NCI-H345 treated with DMSO at 0.1 percent for 48 hours (cell line): Measurements from ENCODE around the gene STXBP4.
"Not testable (repeated sequence)": the region's sequence is repeated elsewhere in the genome, so short reads cannot be mapped to it uniquely, and the experiment has no call there.

Source experiments
- DNase-seq: peaks from one replicate; lab custom pipeline; 2025; ENCODE audit not compliant: unreplicated experiment; lab: John Stamatoyannopoulos, UW

Gene STXBP4

DNA sequence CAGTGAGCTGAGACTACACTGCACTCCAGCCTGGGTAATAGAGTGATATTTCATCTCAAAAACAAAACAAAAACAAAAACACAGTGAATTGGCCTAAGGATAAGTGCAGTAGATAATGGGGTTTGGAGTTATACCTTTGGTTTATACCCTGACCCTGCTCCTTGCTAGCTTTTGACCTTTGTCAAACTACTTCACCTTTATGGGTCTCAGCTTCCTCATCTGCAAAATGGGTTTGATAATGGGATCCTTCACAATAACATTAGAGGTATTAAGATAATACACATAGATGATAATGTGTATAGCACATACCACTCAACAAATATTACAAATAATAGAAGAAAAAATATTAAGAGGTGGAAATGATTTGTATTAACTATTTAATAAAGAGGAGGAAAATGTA lies 85.9 kb downstream of the STXBP4 start:
- no peak for DNase-seq

DNA sequence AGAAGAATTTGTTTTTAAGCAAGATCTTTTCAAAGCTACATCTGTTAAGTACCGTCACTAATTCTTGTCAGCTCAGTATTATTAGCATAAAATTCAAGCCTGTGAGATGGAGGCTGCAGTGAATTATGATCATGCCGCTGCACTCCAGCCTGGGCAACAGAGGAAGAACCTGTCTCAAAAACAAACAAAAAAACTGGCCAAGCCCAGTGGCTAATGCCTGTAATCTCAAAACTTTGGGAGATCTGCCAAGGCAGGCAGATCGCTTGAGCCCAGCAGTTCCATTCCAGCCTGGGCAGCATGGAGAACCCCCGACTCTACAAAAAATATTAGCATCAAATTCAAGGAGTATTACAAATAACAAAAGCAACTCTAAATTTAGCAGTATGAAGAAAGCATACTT lies 88.0 kb downstream of the STXBP4 start:
- no peak for DNase-seq

DNA sequence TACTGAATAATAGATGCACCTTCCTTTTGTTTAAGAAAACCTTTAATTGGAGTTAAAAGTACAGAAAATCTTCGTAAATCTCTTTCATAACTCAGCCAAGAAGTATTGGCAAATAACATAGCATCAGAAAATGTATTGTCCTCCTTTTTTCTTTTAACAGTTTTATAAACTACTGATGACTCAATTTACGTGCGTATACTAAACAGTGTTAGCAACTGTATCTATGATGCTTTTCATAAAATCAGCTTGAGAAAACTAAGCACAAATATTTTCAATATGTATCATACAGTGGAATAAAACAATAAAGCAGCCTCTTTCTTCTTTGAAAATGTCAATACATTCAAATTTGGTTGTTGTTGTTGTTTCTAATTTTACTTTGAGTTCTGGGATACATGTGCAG lies 88.6 kb downstream of the STXBP4 start:
- no peak for DNase-seq

DNA sequence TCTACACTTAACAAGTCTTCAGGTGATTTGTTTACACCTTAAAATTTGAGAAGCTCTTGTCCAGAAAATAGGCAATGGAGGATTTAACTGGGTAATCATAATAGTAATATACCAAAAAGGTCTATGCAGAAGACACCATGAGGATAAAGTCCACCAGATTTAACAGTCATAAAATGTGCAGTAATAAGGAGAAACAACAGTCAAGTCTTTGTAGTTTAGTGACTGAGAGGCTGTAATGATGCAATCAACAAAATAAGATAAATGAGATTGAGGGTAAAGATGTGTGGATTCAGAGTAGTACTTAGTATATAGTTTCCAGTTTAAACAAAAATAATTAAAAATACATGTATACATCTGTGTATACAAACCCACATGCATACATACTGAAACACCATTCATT lies 91.2 kb downstream of the STXBP4 start:
- no peak for DNase-seq

DNA sequence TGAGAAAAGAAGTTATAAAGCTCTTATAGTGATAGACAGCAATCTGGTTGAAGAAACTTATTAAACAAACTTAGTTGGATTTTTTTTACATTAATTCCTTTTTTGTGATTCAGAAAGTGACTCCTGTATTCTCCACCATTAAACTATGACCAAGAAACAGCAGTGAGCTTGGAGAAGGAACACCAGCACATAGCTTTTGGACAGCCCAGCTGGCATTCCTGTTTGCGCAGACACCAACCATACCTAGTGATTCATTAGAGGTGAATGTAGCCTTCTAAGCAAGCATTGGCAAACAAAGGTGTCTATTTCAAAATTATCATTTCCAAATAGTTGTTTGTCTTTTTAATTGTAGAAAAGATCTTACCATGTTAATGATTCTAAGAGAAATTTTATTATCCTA lies 94.4 kb downstream of the STXBP4 start:
- DNase-seq = no peak

DNA sequence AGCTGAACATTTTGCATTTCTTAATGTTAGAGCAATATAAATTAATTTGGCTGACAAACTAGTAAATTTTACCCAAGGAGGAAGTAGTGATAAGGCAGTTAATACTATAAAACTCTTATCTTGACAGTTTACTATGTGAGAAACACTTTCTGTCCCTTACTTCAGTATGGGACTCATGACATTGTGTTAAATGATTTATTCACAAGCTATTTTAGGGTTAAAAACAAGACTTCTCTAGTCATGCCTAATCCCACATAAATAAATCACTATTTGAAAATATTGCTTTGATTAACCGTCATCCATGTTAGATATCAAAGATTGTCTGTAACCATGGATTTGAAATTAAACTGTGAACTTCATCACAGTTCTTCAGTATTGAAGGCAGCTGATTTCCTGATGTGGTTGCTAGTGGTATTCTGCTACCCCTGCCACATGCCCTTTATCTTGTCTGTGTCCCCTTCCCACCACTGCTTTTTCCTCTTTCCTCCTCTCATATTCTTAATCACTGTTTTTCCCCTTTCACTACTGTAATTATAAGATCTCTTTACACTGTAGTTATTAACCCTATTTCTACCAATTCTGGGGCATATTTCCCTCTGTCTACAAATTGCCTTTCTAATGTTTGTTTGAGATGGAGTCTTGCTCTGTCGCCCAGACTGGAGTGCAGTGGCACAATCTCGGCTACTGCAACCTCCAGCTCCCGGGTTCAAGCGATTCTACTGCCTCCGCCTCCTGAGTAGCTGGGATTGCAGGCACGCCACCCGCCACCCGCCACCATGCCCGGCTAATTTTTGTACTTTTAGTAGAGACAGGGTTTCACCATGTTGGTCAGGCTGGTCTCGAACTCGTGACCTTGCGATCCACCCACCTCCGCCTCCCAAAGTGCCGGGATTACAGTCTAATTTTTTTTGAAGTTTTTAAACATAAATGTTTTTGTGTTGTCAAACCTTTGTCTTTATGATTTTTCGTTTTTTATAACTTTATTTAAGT lies 95.6 kb downstream of the STXBP4 start:
- DNase-seq = no peak

DNA sequence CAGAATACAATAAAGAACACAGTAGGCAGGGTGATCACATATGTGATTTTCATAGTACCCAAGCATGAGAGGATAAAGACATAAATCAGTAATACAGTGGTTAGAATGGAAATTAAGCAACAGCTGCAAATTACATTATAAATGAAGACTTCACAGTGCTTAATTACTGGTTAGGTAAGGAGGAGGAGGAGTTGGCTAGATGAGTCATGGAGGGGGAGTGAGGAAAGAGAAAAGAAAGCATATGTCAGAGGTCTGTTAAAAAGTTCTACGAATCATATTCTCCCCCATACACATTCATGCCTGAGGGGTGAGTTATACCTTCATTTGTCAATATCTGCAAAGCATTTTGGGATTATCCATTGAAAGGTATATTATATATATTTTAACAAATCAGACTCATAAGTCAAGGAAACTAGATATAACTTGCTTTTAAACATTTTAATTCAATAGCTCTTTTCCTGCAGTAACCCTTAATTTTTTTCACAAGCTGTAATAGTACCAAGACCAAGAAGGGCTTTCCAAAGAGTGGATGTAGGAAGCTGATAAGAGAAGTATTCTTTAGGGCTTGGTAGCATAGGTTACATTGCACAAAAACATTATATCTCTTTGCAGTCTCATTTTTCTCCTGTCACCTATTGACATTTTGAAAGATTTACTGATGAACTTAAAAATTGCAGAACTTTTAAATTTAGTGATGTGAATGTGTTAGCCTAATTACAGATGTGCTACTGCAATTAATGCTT lies 99.3 kb downstream of the STXBP4 start:
- DNase-seq = no peak

DNA sequence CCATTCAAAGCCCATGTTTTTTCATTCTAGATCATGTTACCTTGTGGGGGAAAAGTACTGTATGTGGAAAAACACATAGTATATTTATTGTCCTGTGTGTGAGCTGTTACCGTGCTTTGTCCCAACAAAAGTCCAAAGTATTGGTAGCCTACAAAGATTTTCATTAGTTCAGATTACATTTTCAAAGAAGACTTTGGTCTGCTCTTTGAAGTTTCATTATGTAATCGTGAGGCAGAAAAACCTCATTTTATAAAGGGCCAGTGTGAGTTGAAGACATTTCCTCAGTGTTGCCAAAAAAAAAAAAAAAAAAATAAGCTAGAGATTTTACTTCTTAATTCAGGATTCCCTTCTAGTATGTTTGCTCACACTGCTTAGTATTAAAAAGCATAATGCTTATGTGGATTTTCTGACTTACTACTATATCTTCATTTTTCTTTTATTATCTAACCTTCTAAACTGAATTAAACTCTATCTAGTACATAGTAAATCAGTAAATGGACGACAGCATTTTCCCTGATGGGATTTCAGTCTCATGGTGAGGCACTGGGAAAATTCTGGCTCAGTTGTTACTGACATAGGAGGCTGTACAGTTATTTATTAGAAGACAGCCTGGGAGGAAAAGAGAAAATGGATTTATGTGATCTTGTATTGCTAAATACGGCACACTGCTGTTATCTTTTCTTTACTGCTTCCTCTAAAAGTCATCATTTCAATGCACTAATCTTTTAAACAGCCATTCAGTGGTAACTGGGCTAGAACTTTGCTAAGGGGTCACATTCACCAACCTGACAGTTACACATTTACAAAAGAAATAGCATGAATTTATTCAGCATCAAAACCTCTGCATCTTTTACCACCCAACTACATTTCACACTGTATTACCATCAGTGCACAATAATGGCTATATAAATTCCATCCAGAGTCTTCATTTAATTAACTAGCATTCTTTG lies 100.6 kb downstream of the STXBP4 start:
- DNase-seq = no peak

DNA sequence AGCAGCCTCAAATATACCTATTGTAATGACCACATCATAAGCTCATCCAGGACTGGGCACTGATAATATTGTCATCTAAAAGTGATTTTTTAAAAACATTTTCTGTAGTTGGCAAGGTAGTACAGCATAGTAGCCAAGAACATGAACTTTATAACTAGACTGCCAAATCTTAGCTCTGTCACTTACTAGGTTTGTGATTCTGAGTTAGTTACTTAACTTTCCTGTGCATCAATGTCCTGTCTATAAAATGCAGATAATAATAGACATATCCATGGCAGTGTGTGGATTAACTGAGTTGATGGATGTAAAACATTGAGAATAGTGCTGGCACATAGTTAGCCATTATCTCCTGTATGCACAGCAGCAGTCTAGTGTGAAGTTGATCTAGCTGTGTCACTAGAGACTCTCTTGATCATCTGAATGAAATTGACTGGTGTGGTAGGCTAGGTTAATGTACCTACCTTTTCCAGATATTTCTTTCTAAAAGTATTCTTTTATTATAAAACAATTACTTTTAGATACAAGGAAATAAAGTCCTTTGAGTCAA lies 101.5 kb downstream of the STXBP4 start:
- DNase-seq = no peak

DNA sequence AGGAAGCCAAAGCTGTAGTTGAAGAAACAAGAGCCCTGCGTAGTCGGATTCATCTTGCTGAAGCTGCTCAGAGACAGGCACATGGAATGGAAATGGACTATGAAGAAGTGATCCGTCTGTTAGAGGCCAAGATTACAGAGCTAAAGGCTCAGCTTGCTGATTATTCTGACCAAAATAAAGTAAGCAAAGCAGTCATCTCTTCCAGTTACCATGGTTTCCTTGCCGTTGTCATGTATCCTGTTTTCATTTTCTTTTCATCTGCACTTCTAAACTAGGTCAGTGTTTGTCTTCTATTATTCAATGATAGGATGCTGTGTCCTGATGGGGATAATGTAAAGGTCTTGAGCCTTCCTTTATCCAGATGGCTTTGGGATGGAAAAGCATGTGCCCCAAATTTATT lies 104.3 kb downstream of the STXBP4 start:
- no peak for DNase-seq

DNA sequence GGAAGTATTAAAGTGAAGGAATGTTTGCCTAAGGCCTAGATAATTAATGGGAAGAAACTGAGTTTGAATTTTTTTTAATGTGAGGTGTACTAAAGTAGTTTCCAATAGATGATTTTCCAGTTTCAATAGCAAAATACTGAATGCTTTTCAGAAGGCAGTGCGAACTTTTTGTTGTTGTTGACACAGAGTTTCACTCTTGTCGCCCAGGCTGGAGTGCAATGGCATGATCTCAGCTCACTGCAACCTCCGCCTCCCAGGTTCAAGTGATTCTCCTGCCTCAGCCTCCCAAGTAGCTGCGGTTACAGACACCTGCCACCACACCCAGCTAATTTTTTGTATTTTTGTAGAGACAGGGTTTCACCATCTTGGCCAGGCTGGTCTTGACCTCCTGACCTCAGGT lies 104.9 kb downstream of the STXBP4 start:
- DNase-seq = not testable (repeated sequence)

DNA sequence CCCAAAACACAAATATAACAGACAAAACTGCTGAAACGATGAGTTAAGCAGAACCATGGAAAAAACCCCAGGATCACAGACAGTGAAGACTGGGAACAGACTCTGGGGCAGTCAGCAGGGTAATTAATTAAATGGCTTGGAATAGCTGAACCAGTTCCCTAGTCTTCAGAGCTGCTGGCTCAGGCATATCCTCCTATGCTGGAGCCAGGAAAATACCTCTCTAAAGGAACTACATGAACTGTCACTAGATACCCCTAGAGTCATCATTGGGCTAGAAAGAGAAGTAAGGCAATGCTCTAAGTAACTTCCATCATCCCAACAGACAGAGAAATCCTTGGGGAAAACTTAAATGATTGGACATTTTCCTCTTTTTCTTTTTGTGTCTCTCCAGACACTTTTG lies 113.0 kb downstream of the STXBP4 start:
- no peak for DNase-seq

DNA sequence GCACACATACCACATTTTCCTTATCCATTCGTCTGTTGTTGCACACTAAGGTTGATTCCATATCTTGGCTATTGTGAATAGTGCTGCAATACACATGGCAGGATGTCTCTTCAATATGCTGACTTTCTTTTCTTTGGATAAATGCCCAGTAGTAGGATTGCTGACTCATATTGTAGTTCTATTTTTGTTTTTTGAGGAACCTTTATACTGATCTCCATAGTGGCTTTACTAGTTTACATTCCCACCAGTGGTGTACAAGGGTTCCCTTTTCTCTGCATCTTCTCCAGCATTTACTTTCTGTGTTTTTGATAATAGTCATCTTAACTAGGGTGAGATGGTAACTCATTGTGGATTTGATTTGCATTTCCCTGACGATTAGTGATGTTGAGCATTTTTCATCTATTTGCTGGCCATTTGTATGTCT lies 118.1 kb downstream of the STXBP4 start:
- no peak for DNase-seq

DNA sequence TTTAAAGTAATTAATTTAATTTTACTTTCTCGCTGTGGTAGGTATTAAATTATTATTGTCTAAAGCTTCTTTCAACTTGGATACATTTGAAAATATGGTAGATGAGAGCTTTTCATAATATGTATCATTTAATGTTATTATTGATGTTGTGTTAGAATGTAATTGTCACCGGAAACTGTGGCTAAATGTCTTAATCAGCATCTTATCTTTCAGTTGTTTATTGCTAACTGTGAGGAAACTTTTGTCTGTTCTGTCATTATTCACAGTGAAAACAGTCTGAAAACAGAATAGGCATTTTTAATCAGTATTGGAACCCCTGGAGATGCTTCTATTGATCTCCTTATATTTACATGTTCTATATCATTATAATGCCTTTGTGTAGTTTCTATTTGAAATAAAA lies 120.7 kb downstream of the STXBP4 start:
- no peak for DNase-seq

DNA sequence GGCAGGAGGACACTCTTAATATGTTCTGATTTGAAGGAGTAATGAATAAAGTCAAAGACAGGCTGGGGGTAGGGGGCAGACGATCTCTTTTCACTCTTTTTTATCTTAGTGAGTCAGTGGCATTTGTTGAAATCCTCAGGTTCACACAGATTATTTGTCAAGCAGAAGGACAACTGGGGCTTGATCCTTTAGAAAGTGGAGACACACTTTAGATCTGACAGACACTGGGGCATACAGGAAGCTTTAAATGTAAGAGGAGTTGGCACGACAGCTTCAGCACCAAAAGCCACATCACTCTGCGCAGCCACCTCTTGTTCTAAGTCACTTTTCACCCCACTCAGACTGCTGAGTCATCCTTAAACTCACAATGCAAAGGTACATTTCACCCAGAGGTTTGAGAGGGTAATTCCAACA lies 121.5 kb downstream of the STXBP4 start:
- no peak for DNase-seq

DNA sequence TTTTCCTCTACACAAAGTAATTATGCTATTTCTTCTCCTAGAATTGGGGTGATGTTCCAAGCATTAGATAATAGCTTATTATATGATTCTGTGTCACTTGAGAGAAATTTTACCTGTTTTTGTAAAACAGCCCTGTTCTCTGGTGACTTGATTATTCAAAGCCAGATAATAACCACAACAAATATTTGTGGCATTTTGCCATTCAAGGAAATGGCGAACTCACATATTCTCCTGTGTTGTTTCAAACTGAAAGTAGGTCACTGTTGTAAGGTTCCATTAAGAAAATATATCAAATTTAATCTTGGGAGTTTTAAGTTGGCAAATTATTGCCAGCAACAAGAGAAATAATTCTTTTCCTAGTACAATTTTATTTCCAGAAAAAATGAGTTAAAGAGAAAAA lies 124.8 kb downstream of the STXBP4 start:
- DNase-seq = no peak

DNA sequence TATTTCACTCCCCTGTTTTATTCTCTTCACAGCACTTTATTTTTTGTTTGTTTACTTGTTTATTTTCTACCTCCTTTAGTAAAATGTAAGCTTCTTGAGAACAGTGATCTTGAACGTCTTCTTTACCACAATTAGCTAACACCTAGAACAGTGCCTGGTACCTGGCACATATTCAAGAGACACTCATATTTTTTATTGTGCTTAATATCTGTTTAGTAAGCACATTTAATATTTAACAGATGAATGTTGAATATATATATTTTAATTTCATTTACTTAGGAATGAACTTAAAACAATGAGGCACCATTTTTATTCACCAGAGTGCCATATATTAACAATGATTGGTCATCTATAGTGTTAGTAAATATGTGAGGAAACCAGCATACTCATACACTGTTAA lies 130.2 kb downstream of the STXBP4 start:
- DNase-seq = no peak

DNA sequence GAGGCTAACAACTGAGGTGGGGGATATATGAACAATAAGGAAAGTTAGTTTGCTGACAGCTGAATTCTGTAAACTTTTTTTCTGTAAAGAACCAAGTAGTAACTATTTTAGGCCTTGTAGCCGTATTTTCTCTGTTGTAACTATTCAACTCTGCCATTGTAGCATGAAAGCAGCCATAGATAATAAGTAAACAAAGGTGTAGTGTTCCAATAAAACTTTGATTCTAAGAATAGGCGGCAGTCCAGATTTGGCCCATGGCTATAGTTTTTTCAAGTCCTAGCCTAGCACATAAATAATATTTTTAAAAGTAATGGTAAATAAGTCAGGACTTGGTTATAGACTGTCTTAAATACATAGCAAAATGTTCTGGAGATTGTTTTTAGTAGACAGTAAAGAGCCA lies 142.0 kb downstream of the STXBP4 start:
- DNase-seq = no peak

DNA sequence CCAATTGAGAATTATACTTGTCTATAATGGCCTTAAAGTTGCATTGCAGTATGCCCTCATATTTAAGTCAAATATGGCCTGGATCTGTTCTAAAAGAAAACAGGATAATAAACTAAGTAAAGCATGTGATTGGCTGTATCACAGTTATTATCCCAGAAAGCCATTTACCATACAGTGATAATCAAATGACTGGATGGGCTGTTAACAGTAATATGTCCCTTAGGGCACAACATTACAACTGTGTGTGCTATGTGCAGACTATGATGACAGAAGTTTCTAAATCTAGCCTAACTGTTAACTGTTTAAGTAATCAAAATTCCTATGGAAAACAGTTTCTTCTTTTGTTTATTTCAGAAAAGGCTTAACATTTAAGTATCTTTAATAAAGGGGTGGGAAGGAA lies 145.7 kb downstream of the STXBP4 start:
- DNase-seq = no peak

DNA sequence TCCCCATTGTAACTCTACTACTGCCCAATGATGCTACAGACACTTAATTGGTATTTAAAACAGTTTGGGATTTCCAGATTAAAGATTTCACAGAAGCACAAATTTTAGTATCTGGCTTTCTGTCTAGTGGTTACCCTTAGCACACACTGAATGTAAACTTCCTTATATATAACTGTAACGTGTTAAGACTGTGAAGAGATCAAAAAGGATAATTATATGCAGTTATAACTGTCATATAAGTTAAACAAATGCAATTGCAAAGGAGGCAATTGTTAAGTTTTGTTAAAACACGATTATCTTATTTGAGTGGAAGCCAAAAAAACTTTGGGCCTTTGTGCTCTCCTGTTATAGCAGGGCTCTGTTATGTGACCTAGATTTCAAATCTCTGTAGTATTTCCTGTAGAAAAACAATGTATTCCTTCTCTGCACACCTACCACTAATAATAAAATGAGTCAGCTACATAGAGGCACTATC lies 147.9 kb downstream of the STXBP4 start:
- no peak for DNase-seq

DNA sequence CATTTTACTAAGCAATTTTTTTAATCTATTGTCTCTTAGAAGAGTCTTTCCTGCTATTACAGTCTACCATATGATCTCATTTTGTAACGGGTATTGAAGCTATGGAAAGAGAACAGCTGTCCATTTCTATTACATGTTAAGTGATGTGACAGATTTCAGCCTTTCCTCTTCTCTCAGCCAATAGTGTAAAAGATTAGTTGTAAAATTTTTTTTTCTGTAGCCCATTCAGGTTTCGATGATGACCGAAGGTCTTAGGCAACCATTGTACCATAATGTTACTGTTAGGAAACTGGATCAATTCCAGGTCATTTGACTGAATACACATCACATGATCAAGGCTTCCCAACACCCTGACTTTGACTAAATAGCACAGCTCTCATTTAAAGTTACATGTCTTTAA lies 148.6 kb downstream of the STXBP4 start:
- DNase-seq = no peak
